B cell (primary cell): ENCODE measurements around the gene COPS3. TPM values are rescaled to one million over a fixed set of nuclear protein-coding genes. Genes with fewer than 3 reads are reported as not detected.

Experiments
- ATAC-seq: fragments of 200-7000 bp; cut with Tn5 transposase; one replicate; pipeline ENCODE4 v1.10.0; 2021; ENCODE audit warnings: low read depth, mild to moderate bottlenecking, moderate number of reproducible peaks, moderate library complexity
- CTCF ChIA-PET: fragments of 350-600 bp; sonication (Branson Sonifier 250); formaldehyde crosslinking; loops from one replicate; lab custom pipeline; 2021; ENCODE audit warnings: antibody characterized with exemption, inconsistent platforms; lab: Charles Lee
- POLR2A ChIA-PET: fragments of 350-600 bp; sonication (Branson Sonifier 250); formaldehyde crosslinking; loops from one replicate; lab custom pipeline; 2021; ENCODE audit warnings: antibody characterized with exemption; lab: Charles Lee
- DNase-seq: peaks from one replicate; pipeline ENCODE4 v3.0.0; 2013
- H2AFZ ChIP-seq: 2 replicates; pipeline ENCODE4 v1.6.1; 2012; ENCODE audit warnings: mild to moderate bottlenecking, low read depth, low read length; ENCODE audit not compliant: insufficient read depth, poor library complexity, severe bottlenecking
- H3K27ac ChIP-seq, 2 donors: 1 replicate in 1 of 2; 2 replicates in 1 of 2; pipeline ENCODE4 v1.5.1; 2012 to 2013; ENCODE audit warnings: low read length in 2 of 2, mild to moderate bottlenecking in 2 of 2, moderate library complexity in 1 of 2
- H3K27me3 ChIP-seq, 4 experiments: fragments of 200-600 bp in 1 of 4; sonication (generic) in 1 of 4; replicated peaks in 1 of 4; 1 replicate in 2 of 4; 2 replicates in 2 of 4; pipeline versions ENCODE4 v1.6.1 to v1.7.0; 2013 to 2016; ENCODE audit warnings: low read length in 3 of 4, mild to moderate bottlenecking in 2 of 4, mixed read lengths in 1 of 4, moderate library complexity in 1 of 4; ENCODE audit not compliant: insufficient read depth in 4 of 4, control insufficient read depth in 3 of 4; ENCODE audit errors: control extremely low read depth in 1 of 4
- H3K36me3 ChIP-seq, 2 experiments: replicated peaks in 1 of 2; 1 replicate in 1 of 2; 2 replicates in 1 of 2; pipeline versions ENCODE4 v1.6.1 to v1.7.1; 2013; ENCODE audit warnings: low read length in 1 of 2; ENCODE audit not compliant: insufficient read depth in 2 of 2, control insufficient read depth in 1 of 2; ENCODE audit errors: control extremely low read depth in 1 of 2, extremely low read depth in 1 of 2
- H3K4me1 ChIP-seq, 2 donors: fragments of 200-600 bp in 1 of 2; sonication (generic) in 1 of 2; 1 replicate in 1 of 2; 2 replicates in 1 of 2; pipeline versions ENCODE4 v1.5.1 to v1.6.1; 2013 to 2017; ENCODE audit warnings: low read length in 2 of 2; ENCODE audit not compliant: control insufficient read depth in 2 of 2, insufficient read depth in 2 of 2
- H3K4me2 ChIP-seq: replicated peaks from 2 replicates; pipeline ENCODE3; 2012; ENCODE audit warnings: mild to moderate bottlenecking, low read depth, low read length; ENCODE audit not compliant: poor library complexity, severe bottlenecking
- H3K4me3 ChIP-seq, 5 experiments: fragments of 200-600 bp in 1 of 5; sonication (generic) in 1 of 5; 1 replicate in 3 of 5; 2 replicates in 2 of 5; pipeline versions ENCODE4 v1.5.1 to v1.7.0; 2011 to 2016; ENCODE audit warnings: low read length in 4 of 5, mild to moderate bottlenecking in 4 of 5, low read depth in 2 of 5, control low read depth in 1 of 5, moderate library complexity in 1 of 5; ENCODE audit not compliant: insufficient read depth in 1 of 5; ENCODE audit errors: control extremely low read depth in 1 of 5, extremely low read depth in 1 of 5
- H3K79me2 ChIP-seq: fragments of 200-600 bp; sonication (generic); one replicate; pipeline ENCODE4 v1.6.0; 2016; ENCODE audit warnings: low read length; ENCODE audit not compliant: control insufficient read depth, insufficient read depth
- H3K9ac ChIP-seq: fragments of 200-600 bp; sonication (generic); 2 replicates; pipeline ENCODE4 v1.6.1; 2017; ENCODE audit warnings: mild to moderate bottlenecking, low read length, moderate library complexity
- H3K9me3 ChIP-seq, 3 donors: one replicate each; pipeline versions ENCODE4 v1.6.1 to v1.7.1; 2013; ENCODE audit warnings: low read length in 2 of 3; ENCODE audit not compliant: control insufficient read depth in 2 of 3, insufficient read depth in 1 of 3; ENCODE audit errors: control extremely low read depth in 1 of 3
- H4K20me1 ChIP-seq: 2 replicates; pipeline ENCODE4 v1.6.0; 2012; ENCODE audit warnings: mild to moderate bottlenecking, low read length; ENCODE audit not compliant: insufficient read depth, control insufficient read depth, poor library complexity, severe bottlenecking
- H3K27ac Mint-ChIP-seq: one replicate; pipeline ENCODE4 v1.8.0; 2021; ENCODE audit warnings: mixed read lengths
- H3K27me3 Mint-ChIP-seq: one replicate; pipeline ENCODE4 v1.8.0; 2021; ENCODE audit warnings: mixed read lengths
- H3K4me1 Mint-ChIP-seq: one replicate; pipeline ENCODE4 v1.8.0; 2021; ENCODE audit warnings: mixed read lengths
- H3K4me3 Mint-ChIP-seq: one replicate; pipeline ENCODE4 v1.8.0; 2021; ENCODE audit warnings: mixed read lengths
- H3K9me3 Mint-ChIP-seq: one replicate; pipeline ENCODE4 v1.8.0; 2022; ENCODE audit warnings: mixed read lengths; ENCODE audit not compliant: insufficient read depth
- CTCF ChIP-seq: fragments of 200-600 bp; IDR thresholded peaks from one replicate; pipeline ENCODE4 v1.8.0; 2022; ENCODE audit warnings: antibody characterized with exemption, mild to moderate bottlenecking
- EZH2 ChIP-seq: IDR thresholded peaks from 2 replicates; pipeline ENCODE4 v1.6.1; 2012; ENCODE audit warnings: borderline replicate concordance, low read depth, mild to moderate bottlenecking, moderate library complexity, low read length; ENCODE audit not compliant: insufficient read depth, poor library complexity, severe bottlenecking
- WGBS: methylation state at CpG from one replicate; pipeline ENCODE4 v1.1.5; 2013; ENCODE audit warnings: missing lambda C conversion rate; ENCODE audit not compliant: insufficient coverage; 5-methylcytosine and 5-hydroxymethylcytosine counted together
- intact Hi-C: fragments of 100-400 bp; cut with micrococcal nuclease; formaldehyde crosslinking; loops from one replicate; pipeline ENCODE4 v1.10.0; 2022
- polyA plus RNA-seq: library from polyadenylated mRNA; depleted of rRNA; stranded (reverse); fragments of >200 nt; gene quantifications from 2 replicates; pipeline ENCODE4 v1.2.3, GENCODE V29; 2012
- total RNA-seq, 2 donors: library from RNA; stranded (reverse); fragments of 120-200 nt in 1 of 2; gene quantifications; 1 replicate in 1 of 2; 2 replicates in 1 of 2; pipeline versions ENCODE4 v1.2.3 to v1.2.4, GENCODE V29; 2013 to 2022

COPS3 gene
- total and polyA plus RNA-seq, 2 donors (not counting 1 experiment from before 2014, with no cell fraction given), result 37.2 to 45.5 TPM

DNA sequence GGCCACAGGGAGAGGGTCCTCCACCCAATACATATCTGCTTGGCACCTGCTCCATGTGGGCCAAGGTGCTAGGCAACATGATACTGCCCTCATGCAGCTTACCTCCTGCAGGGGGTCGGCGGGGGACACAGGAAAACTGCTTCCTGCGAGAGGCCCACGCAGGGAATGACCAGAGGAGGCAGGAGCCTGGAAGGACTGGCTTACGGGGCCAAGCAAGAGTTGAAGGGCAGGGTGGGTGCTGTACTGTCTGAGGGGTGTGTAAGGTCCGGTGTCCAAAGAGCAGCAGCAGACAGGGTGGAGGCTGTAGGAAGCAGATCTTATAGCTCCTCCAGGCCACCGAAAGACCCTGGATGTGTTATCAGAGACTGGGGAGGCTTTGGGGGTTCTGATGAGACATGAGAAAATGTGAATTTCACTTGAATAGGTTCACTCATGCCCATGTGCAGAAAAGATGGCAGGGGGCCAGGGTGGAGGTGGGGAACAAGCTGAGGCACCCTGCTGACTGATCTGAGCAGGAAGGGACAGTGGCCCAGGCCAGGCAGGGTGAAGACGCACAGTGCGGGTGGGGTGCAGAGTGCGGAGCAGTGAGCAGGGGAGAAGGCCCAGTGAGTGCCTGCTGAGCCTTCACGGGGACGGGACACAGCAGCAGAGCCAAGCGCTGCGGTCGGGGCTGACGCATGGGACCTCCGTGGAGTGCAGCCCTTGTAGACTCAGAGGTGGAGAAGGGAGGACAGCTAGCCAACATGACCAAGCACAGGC lies 52.3 kb downstream of the COPS3 start:
- no peak overlapping the region for H3K4me3 Mint-ChIP-seq
- intact Hi-C loops, result no loop called here
- no peak overlapping the region for H3K9ac ChIP-seq
- H3K79me2 ChIP-seq, result peaks cover 31% of the 10 kb centered on the region
- DNase-seq (no peak), ATAC-seq (no peak)
- H3K4me1 ChIP-seq, result no peaks in the 10 kb centered on the region
- TF ChIP-seq EZH2, result no peak
- no peak for TF ChIP-seq CTCF
- WGBS, result 98% methylated on average over 17 of the region's 17 CpGs
- peaks cover 4 to 73% of the 10 kb centered on the region in 2 experiments for H3K36me3 ChIP-seq
- H3K9me3 ChIP-seq, result no peaks in the 10 kb centered on the region
- no peak overlapping the region for H2AFZ ChIP-seq
- H3K9me3 Mint-ChIP-seq, result no peaks in the 10 kb centered on the region
- no peaks in the 10 kb centered on the region for H3K27me3 ChIP-seq
- no peaks in the 10 kb centered on the region for H3K27me3 Mint-ChIP-seq
- ChIA-PET POLR2A (no interaction called here), CTCF (no interaction called here)
- no peak overlapping the region for H3K27ac ChIP-seq
- H3K4me2 ChIP-seq, result no peak overlapping the region
- no peak overlapping the region for H3K27ac Mint-ChIP-seq
- H3K4me3 ChIP-seq, result no peak overlapping the region
- peaks cover 4% of the 10 kb centered on the region for H3K4me1 Mint-ChIP-seq
- H4K20me1 ChIP-seq, result peaks cover 4% of the 10 kb centered on the region
